ENCODE measurements around the gene MCAM. TPM values are rescaled to one million over a fixed set of nuclear protein-coding genes. Genes with fewer than 3 reads are reported as not detected.

MCAM gene
- total and polyA plus RNA-seq, 2 of the 8 experiments (the other 6 are each of a cell fraction or from before 2014, with no cell fraction given): 22.4 to 32.2 TPM

DNA sequence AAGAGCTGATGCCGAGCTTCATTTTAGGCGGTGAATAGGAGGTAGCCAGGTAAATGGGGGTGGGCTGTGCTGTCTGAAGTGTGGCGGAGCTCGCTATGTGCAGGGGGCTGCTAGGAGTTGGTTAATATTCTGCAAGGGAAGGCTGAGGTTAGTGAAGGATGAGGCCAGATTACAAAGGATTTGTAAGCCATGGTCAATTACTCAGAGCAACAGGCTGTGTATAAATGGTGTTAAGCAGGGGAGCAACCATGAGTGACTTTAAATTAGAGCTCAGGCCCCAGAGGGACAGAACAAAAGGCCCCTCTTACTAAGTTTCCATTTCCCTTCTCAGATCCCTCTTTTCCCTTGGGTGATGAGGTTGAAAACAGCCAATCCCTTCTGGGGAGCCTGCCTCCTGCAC, 7.3 kb upstream of the MCAM start:
- Histone ChIP-seq H3K56ac (replicated peaks; ENCODE audit: insufficient read length, low read depth, low read length) (no peak overlapping the region), H3K4me2 (ENCODE audit: insufficient read depth in 1 of 2, low read depth in 2 of 2, low read length in 2 of 2) (peak overlapping the region in 1 of 2 experiments; percentile 1; a peak in 1 of 4 replicates), H3K4me1 (replicated peaks in 1 of 4; ENCODE audit: control insufficient read depth in 3 of 4, insufficient read depth in 4 of 4, low read length in 3 of 4) (peaks cover 4 to 19% (median 14%) of the 10 kb centered on the region in 4 experiments), H3K27me3 (replicated peaks in 1 of 4; ENCODE audit: control insufficient read depth in 3 of 4, extremely low read depth in 1 of 4, insufficient read depth in 3 of 4, low read length in 3 of 4) (peaks cover 0 to 3% (median under 1%) of the 10 kb centered on the region in 4 experiments; a peak in 1 of 7 replicates), H2AK5ac (ENCODE audit: low read depth, low read length) (no peak overlapping the region), H4K8ac (ENCODE audit: extremely low read depth, insufficient read depth, low read length) (no peak overlapping the region), H3K27ac (ENCODE audit: low read depth, low read length) (no peak overlapping the region), H2BK120ac (replicated peaks; ENCODE audit: low read depth, low read length) (no peak overlapping the region), H2BK15ac (ENCODE audit: low read length) (peak overlapping the region; percentile 10; the same call in 1 of the 2 replicates), H3K14ac (ENCODE audit: insufficient read length) (no peak overlapping the region), H3K79me1 (ENCODE audit: low read depth, low read length) (no peaks in the 10 kb centered on the region), H3K79me2 (ENCODE audit: control insufficient read depth in 1 of 2, insufficient read depth in 2 of 2, low read length in 2 of 2) (no peaks in the 10 kb centered on the region), H4K5ac (ENCODE audit: insufficient read length, low read depth, low read length) (no peak overlapping the region), H2AFZ (ENCODE audit: low read length) (peak overlapping the region; percentile 34; the same call in 1 of the 2 replicates), H2BK20ac (ENCODE audit: low read length) (no peak overlapping the region), H3K36me3 (ENCODE audit: control insufficient read depth in 2 of 4, insufficient read depth in 4 of 4, low read length in 3 of 4) (no peaks in the 10 kb centered on the region), H2BK5ac (ENCODE audit: low read depth, low read length) (no peak overlapping the region), H3K23me2 (ENCODE audit: low read depth, low read length) (peaks cover 7% of the 10 kb centered on the region; the same call in 1 of the 2 replicates), H4K20me1 (replicated peaks in 1 of 2; ENCODE audit: control insufficient read depth in 1 of 2, insufficient read depth in 2 of 2, low read length in 2 of 2) (no peaks in the 10 kb centered on the region), H3K9ac (replicated peaks in 1 of 4; ENCODE audit: extremely low read depth in 1 of 4, low read depth in 3 of 4, low read length in 3 of 4) (no peak overlapping the region), H3K9me3 (ENCODE audit: insufficient read depth in 2 of 2, low read depth in 1 of 2, low read length in 1 of 2) (no peaks in the 10 kb centered on the region), H3K23ac (ENCODE audit: insufficient read length) (no peak overlapping the region), H4K91ac (replicated peaks; ENCODE audit: insufficient read length, low read length) (no peak overlapping the region), H3K18ac (ENCODE audit: extremely low read depth, low read length) (no peak overlapping the region; the same call in 1 of the 2 replicates), H2BK12ac (ENCODE audit: low read depth, low read length) (no peak overlapping the region), H3K4ac (replicated peaks; ENCODE audit: insufficient read length, low read depth, low read length) (no peak overlapping the region), H3K4me3 (ENCODE audit: extremely low read depth in 1 of 4, insufficient read depth in 2 of 4, low read depth in 3 of 4, low read length in 4 of 4) (no peak overlapping the region)
- CTCF ChIA-PET (ENCODE audit: partially characterized antibody): interaction anchor here (0.7 to 16.8 kb wide), 44 partner anchors 14 to 934 kb away, joined by 3 to 415 read pairs (median 5); partner anchors contain the start of genes C1QTNF5, DPAGT1, MFRP and RNF26
- 87% methylated on average over 4 of the region's 4 CpGs; no CpG with 5 or more reads in 1 of the 2 experiments for WGBS, 2 experiments (ENCODE audit: extremely low coverage in 1 of 2, insufficient coverage in 1 of 2, insufficient read length in 1 of 2, insufficient replicate concordance in 2 of 2, low coverage in 1 of 2, low lambda C conversion rate in 2 of 2, missing lambda C conversion rate in 1 of 2)
- DNase-seq (ENCODE audit: low read depth in 1 of 2, low spot score in 2 of 2): no peak
- FAIRE-seq: no peak
- POLR2A ChIA-PET (ENCODE audit: partially characterized antibody): interaction anchor here (0.6 to 5.2 kb wide), 9 partner anchors 10 to 283 kb away, joined by 3 to 29 read pairs (median 4); partner anchors contain the start of genes C1QTNF5, RNF26 and THY1
- TF ChIP-seq CTBP2 (IDR thresholded peaks at IDR 0.05; ENCODE audit: borderline replicate concordance, insufficient read depth, insufficient read length, low read length): no peak
- TF ChIP-seq SIX5 (IDR thresholded peaks at IDR 0.05; ENCODE audit: low read depth, low read length): no peak
- no peak for TF ChIP-seq NANOG (IDR thresholded peaks at IDR 0.05; ENCODE audit: insufficient read depth, low read depth, low read length, poor library complexity, severe bottlenecking)
- TF ChIP-seq CREB1 (IDR thresholded peaks at IDR 0.05): no peak
- TF ChIP-seq SP1 (IDR thresholded peaks at IDR 0.05; ENCODE audit: low read depth, low read length): no peak
- TF ChIP-seq NRF1 (IDR thresholded peaks at IDR 0.05; ENCODE audit: low read depth, low read length): no peak
- TF ChIP-seq GTF2F1 (IDR thresholded peaks at IDR 0.05; ENCODE audit: borderline replicate concordance, low read depth, low read length): no peak
- TF ChIP-seq CBX8 (IDR thresholded peaks at IDR 0.05; ENCODE audit: borderline replicate concordance, low read depth, low read length): no peak
